ENCODE measurements around the gene ZCRB1.

The ZCRB1 gene

GRCh38 chr12:42275499-42275898 lies 50.4 kb downstream of the ZCRB1 start:
- no peak for DNase-seq

- DNase-seq = no peak
Observed at GRCh38 chr12:42273706-42274105, 52.2 kb downstream of the ZCRB1 start.

- no peak for DNase-seq
Observed at GRCh38 chr12:42270596-42270995, 55.3 kb downstream of the ZCRB1 start.

GRCh38 chr12:42267413-42268190 lies 58.3 kb downstream of the ZCRB1 start:
- no peak for DNase-seq

DNA sequence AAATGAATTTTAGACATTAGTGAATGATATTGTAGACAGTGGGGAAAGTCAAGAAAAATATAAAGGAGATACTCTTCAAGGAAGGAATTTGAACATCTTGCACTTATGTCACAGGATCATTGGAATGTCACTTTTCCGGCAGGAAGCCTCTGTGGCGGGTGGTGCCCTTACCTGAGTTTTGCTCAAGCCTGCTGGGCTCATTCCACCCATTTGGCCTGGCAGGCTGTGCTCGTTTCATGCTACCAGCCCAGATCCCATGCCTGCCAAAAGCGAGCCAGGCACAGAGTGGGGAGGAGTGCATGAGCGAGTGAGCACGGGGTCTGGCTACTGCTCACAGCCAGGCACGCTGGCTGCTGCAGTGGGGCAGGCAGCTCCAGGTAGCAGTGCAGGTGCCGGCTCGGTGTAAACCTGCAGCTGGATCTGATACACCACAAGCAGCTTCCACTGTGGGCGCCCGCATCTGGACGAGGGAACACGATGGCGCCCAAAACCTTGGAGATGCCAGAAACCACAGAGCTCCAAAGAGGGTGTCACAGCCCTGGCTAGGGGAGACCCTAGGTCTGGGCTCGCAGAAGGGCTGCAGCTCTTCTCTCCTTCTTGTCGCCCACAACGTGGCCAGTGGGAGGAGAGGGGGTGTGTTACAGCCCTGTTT lies 59.2 kb downstream of the ZCRB1 start:
- no peak for DNase-seq

DNA sequence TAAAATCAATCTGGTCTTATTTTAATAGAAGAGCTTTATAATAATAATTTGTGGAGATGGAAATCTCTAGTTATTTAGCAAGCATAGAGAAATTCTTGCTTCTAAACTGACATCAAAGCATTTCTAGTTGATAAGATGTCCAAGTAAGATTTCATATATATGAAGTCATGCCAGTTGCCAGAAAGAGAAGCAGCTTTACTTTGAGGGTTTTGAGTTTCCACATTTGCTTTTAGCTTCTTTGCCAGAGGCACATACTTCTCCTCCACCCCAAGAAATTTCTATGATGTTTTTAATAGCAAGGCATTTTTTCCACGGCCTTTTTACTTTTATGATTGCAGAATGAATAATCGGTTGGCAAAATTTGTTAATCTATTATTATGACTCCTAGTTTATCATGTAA lies 63.6 kb downstream of the ZCRB1 start:
- no peak for DNase-seq

Measured in NCI-H2227 treated with DMSO at 0.1 percent for 48 hours (cell line).